Right lobe of liver (tissue), 6 donors: ENCODE data around the gene PCIF1. TPM values are rescaled to one million over a fixed set of nuclear protein-coding genes. Genes with fewer than 3 reads are reported as not detected.

Experiments
- ATAC-seq, 4 donors: fragments of 200-7000 bp; cut with Tn5 transposase; one replicate each; pipeline ENCODE4 v1.9.1; 2020; ENCODE audit warnings: mild to moderate bottlenecking in 4 of 4, moderate library complexity in 4 of 4
- DNase-seq, 3 donors: peaks; one replicate each; pipeline ENCODE4 v3.0.0-alpha.2; 2020
- H3K27ac ChIP-seq, 3 donors: fragments of 200-600 bp; one replicate each; pipeline ENCODE4 v1.8.0; 2022
- H3K27me3 ChIP-seq, 2 donors: fragments of 200-600 bp; one replicate each; pipeline ENCODE4 v1.8.0; 2022
- H3K36me3 ChIP-seq, 4 donors: fragments of 200-600 bp; sonication (generic) in 1 of 4; one replicate each; pipeline versions ENCODE4 v1.5.1 to v1.8.0; 2017 to 2022; ENCODE audit warnings: control low read depth in 1 of 4
- H3K4me1 ChIP-seq, 4 donors: fragments of 200-600 bp; sonication (generic) in 1 of 4; one replicate each; pipeline versions ENCODE4 v1.5.1 to v1.8.0; 2017 to 2022; ENCODE audit warnings: control low read depth in 1 of 4
- H3K4me3 ChIP-seq, 3 donors: fragments of 200-600 bp; one replicate each; pipeline ENCODE4 v1.8.0; 2022
- H3K9me3 ChIP-seq, 4 donors: fragments of 200-600 bp; sonication (generic) in 1 of 4; one replicate each; pipeline versions ENCODE4 v1.5.1 to v1.8.0; 2017 to 2022; ENCODE audit warnings: control low read depth in 1 of 4
- POLR2A ChIP-seq: fragments of 450-650 bp; IDR thresholded peaks from one replicate; pipeline ENCODE4 v1.6.1; 2017; ENCODE audit warnings: antibody characterized with exemption, mild to moderate bottlenecking
- WGBS: methylation state at CpG from one replicate; pipeline ENCODE4 v1.1.6; 2018; ENCODE audit warnings: low coverage, low lambda C conversion rate; ENCODE audit not compliant: insufficient coverage; ENCODE audit errors: missing lambda C conversion rate; 5-methylcytosine and 5-hydroxymethylcytosine counted together
- intact Hi-C, 2 donors: fragments of 100-400 bp; cut with DNase I; formaldehyde crosslinking; loops; one replicate each; pipeline versions ENCODE4 v1.11.2 to v1.14.1; 2022
- total RNA-seq, 6 experiments: library from RNA; depleted of rRNA in 2 of 6; stranded (reverse); fragments of >200 nt in 2 of 6; fragmentation: NEBNext Ultra II Directional in 3 of 6; extraction: Animal tissue kit (Norgen Biotek cat#: 25700) in 3 of 6; gene quantifications; one replicate each; pipeline versions ENCODE4 v1.1.0 to v1.2.4, GENCODE V29; 2016 to 2023
- TF ChIP-seq, protein P1 (sequence below), 4 donors: fragments of 200-600 bp in 3 of 4; fragments of 450-650 bp in 1 of 4; IDR thresholded peaks; one replicate each; pipeline versions ENCODE4 v1.5.1 to v1.8.0; 2016 to 2022; ENCODE audit warnings: antibody characterized with exemption in 4 of 4, mild to moderate bottlenecking in 2 of 4
- donor health status: DM: no; HTN: yes; CAD: no.
- donor health status: DM: no; HTN: no; CAD: no.
- donor health status: DM: no; HTN: no; CAD: no.
- donor health status: DM: no; HTN: yes; CAD: no.
- donor health status: DM: no; HTN: yes; CAD: no.

Gene PCIF1
- total RNA-seq, 6 experiments from 2014 or later = 7.8 to 12.1 (median 9.5) TPM

DNA sequence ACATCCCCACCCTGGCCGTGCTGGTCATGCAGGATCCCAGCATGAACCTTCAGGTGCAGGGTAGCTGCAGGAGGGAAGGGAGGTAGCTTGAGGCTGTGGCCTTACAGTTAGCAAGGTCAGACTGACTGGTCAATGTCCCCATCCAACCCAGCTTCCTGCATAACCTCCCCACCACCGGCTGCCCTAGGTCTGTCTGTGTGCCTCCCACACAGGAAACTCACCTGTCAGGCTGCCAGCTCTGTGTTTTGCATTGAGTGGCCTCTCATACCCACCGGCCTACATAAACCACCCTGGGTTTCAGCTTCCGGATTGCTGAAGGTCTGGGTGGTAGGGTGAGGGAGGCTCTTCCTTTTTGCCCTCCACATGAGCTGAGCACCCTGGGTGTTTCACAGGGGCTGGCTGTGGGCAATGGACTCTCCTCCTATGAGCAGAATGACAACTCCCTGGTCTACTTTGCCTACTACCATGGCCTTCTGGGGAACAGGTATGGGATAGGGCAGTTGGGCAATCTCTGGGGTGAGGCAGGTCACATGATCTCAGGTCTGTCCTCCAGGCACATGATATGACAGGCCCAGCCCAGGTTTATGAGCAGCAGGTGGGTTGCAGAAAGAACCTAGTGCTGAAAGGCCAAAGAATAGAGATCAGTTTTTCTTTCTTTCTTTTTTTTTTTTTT, 41.5 kb upstream of the PCIF1 start:
- H3K36me3 ChIP-seq = peaks cover 0 to 38% (median 19%) of the 10 kb centered on the region in 4 donors
- TF ChIP-seq POLR2A = no peak
- TF ChIP-seq, protein P1, sequence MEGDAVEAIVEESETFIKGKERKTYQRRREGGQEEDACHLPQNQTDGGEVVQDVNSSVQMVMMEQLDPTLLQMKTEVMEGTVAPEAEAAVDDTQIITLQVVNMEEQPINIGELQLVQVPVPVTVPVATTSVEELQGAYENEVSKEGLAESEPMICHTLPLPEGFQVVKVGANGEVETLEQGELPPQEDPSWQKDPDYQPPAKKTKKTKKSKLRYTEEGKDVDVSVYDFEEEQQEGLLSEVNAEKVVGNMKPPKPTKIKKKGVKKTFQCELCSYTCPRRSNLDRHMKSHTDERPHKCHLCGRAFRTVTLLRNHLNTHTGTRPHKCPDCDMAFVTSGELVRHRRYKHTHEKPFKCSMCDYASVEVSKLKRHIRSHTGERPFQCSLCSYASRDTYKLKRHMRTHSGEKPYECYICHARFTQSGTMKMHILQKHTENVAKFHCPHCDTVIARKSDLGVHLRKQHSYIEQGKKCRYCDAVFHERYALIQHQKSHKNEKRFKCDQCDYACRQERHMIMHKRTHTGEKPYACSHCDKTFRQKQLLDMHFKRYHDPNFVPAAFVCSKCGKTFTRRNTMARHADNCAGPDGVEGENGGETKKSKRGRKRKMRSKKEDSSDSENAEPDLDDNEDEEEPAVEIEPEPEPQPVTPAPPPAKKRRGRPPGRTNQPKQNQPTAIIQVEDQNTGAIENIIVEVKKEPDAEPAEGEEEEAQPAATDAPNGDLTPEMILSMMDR (IDR thresholded peaks at IDR 0.05) = no peak
- whole genome bisulfite sequencing = 63% methylated on average over 1 of the region's 4 CpGs
- H3K27me3 ChIP-seq = no peaks in the 10 kb centered on the region
- DNase-seq (peak in 1 of 3 donors; percentile 28), ATAC-seq (no peak)
- peaks cover 0 to 38% (median 6%) of the 10 kb centered on the region in 4 donors for H3K4me1 ChIP-seq
- intact Hi-C loops = loop anchor here in 1 of 2 donors (10.0 kb wide), 1 partner anchor 52 kb away; no protein-coding TSS in a partner anchor
- no peak overlapping the region for H3K4me3 ChIP-seq
- H3K27ac ChIP-seq = no peak overlapping the region
- H3K9me3 ChIP-seq = no peaks in the 10 kb centered on the region

- WGBS = 68% methylated on average over 3 of the region's 4 CpGs
- H3K36me3 ChIP-seq = peaks cover 0 to 38% (median 19%) of the 10 kb centered on the region in 4 donors
- H3K27me3 ChIP-seq = no peaks in the 10 kb centered on the region
- H3K27ac ChIP-seq = no peak overlapping the region
- no peak for DNase-seq
- ATAC-seq = no peak
- peaks cover 0 to 35% (median 5%) of the 10 kb centered on the region in 4 donors for H3K4me1 ChIP-seq
- H3K4me3 ChIP-seq = no peak overlapping the region
- TF ChIP-seq, protein P1 (IDR thresholded peaks at IDR 0.05) = no peak
- no peak for TF ChIP-seq POLR2A
- intact Hi-C loops = loop anchor here in 1 of 2 donors (10.0 kb wide), 1 partner anchor 51 kb away; no protein-coding TSS in a partner anchor
- H3K9me3 ChIP-seq = no peaks in the 10 kb centered on the region
These were observed 40.7 kb upstream of the PCIF1 start for GRCh38 chr20:45893831-45894230.

DNA sequence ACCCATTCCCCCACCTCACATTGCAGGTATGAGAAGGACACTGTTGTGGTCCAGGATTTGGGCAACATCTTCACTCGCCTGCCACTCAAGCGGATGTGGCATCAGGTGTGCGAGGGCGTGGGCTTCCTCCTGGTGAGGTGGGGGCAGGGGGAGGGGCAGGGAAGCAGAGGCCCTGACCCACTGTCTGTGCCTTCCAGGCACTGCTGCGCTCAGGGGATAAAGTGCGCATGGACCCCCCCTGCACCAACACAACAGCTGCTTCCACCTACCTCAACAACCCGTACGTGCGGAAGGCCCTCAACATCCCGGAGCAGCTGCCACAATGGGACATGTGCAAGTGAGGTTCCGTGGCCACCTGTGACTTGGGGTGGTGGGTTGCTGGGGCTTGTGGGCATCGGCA, 39.7 kb upstream of the PCIF1 start:
- no CpG with 5 or more reads among the region's 12 CpGs for WGBS
- Histone ChIP-seq H3K36me3 (peaks cover 0 to 38% (median 19%) of the 10 kb centered on the region in 4 donors), H3K9me3 (no peaks in the 10 kb centered on the region), H3K27me3 (no peaks in the 10 kb centered on the region), H3K4me1 (peaks cover 0 to 25% (median 3%) of the 10 kb centered on the region in 4 donors), H3K27ac (no peak overlapping the region), H3K4me3 (no peak overlapping the region)
- intact Hi-C loops = loop anchor here in 1 of 2 donors (10.0 kb wide), 1 partner anchor 50 kb away; no protein-coding TSS in a partner anchor
- no peak for TF ChIP-seq POLR2A
- TF ChIP-seq, protein P1 (IDR thresholded peaks at IDR 0.05) = no peak
- DNase-seq (no peak), ATAC-seq (no peak)

- Histone ChIP-seq H3K4me1 (peaks cover 0 to 18% (median 2%) of the 10 kb centered on the region in 4 donors), H3K27ac (no peak overlapping the region), H3K9me3 (no peaks in the 10 kb centered on the region), H3K4me3 (no peak overlapping the region), H3K36me3 (peaks cover 0 to 38% (median 19%) of the 10 kb centered on the region in 4 donors), H3K27me3 (no peaks in the 10 kb centered on the region)
- TF ChIP-seq, protein P1 (IDR thresholded peaks at IDR 0.05) = no peak
- no peak for TF ChIP-seq POLR2A
- DNase-seq (no peak), ATAC-seq (no peak)
- 83% methylated on average over 3 of the region's 14 CpGs for WGBS
- intact Hi-C loops = loop anchor here in 1 of 2 donors (10.0 kb wide), 1 partner anchor 48 kb away; no protein-coding TSS in a partner anchor
These were observed 37.8 kb upstream of the PCIF1 start for GRCh38 chr20:45896641-45897161.
